HCT116 (cell line): ENCODE results near the gene SPSB1. TPM values are rescaled to one million over a fixed set of nuclear protein-coding genes. Genes with fewer than 3 reads are reported as not detected.

ENCODE experiments used
- ATAC-seq: fragments of 200-7000 bp; cut with Tn5 transposase; 2 replicates; pipeline ENCODE4 v1.9.1; 2020; ENCODE audit warnings: mild to moderate bottlenecking, moderate library complexity
- BruUV-seq: library from RNA; stranded (reverse); fragments of 400-500 nt; replicated peaks from 2 replicates; lab custom pipeline; 2021; lab: Mats Ljungman, UMichigan
- CTCF ChIA-PET: fragments of 300-600 bp; sonication (Branson Sonifier 250); formaldehyde crosslinking; loops from one replicate; lab custom pipeline; 2021; ENCODE audit warnings: antibody characterized with exemption; lab: Charles Lee
- POLR2A ChIA-PET: fragments of 300-600, 350-600 bp; sonication (Branson Sonifier 250); formaldehyde crosslinking; loops from one replicate; lab custom pipeline; 2021; ENCODE audit warnings: antibody characterized with exemption; lab: Charles Lee
- RAD21 ChIA-PET, 2 experiments: fragments of 300-600 bp; sonication (Branson Sonifier 250); formaldehyde crosslinking; loops; one replicate each; lab custom pipeline; 2023; ENCODE audit warnings: low total read pairs in 2 of 2; ENCODE audit not compliant: uncharacterized antibody in 2 of 2, unreplicated experiment in 2 of 2, low non-redundant PET in 1 of 2; lab: Charles Lee
- DNase-seq: peaks from one replicate; pipeline ENCODE4 v3.0.0-alpha.2; 2010; ENCODE audit warnings: low read depth, low spot score
- H2AFZ ChIP-seq: fragments of 200-600 bp; shearing (Covaris generic), sonication (generic); 2 replicates; pipeline ENCODE4 v1.6.1; 2017; ENCODE audit warnings: low read depth, mixed run types, mixed read lengths, antibody characterized with exemption, low read length; ENCODE audit not compliant: poor library complexity, severe bottlenecking
- H3K27ac ChIP-seq: 2 replicates; pipeline ENCODE4 v1.5.1; 2012; ENCODE audit warnings: low read depth, low read length
- H3K27me3 ChIP-seq: fragments of 200-600 bp; sonication (generic); 2 replicates; pipeline ENCODE4 v1.6.1; 2016; ENCODE audit warnings: mixed run types, low read length, mixed read lengths; ENCODE audit not compliant: insufficient read depth
- H3K36me3 ChIP-seq, 2 experiments: fragments of 200-500 bp in 1 of 2; fragments of 200-600 bp in 1 of 2; sonication (Bioruptor generic) in 1 of 2; sonication (generic) in 1 of 2; 2 replicates each; pipeline versions ENCODE4 v1.5.1 to v1.6.1; 2014 to 2016; ENCODE audit warnings: low read length in 2 of 2, inconsistent platforms in 1 of 2, mixed read lengths in 1 of 2, mixed run types in 1 of 2; ENCODE audit not compliant: insufficient read depth in 2 of 2, control insufficient read depth in 1 of 2
- H3K4me1 ChIP-seq, 2 experiments: fragments of 200-600 bp in 1 of 2; sonication (generic) in 1 of 2; 2 replicates each; pipeline versions ENCODE4 v1.5.1 to v1.6.1; 2012 to 2017; ENCODE audit warnings: low read length in 2 of 2, inconsistent platforms in 1 of 2, mild to moderate bottlenecking in 1 of 2, mixed read lengths in 1 of 2, mixed run types in 1 of 2, moderate library complexity in 1 of 2; ENCODE audit not compliant: insufficient read depth in 2 of 2, control insufficient read depth in 1 of 2
- H3K4me2 ChIP-seq: fragments of 200-600 bp; sonication (generic); 2 replicates; pipeline ENCODE4 v1.6.1; 2017; ENCODE audit warnings: mixed run types, low read length, mixed read lengths
- H3K4me3 ChIP-seq, 2 experiments: fragments of 200-600 bp in 1 of 2; sonication (generic) in 1 of 2; replicated peaks in 1 of 2; 2 replicates each; pipeline ENCODE4 v1.5.1; 2011 to 2016; ENCODE audit warnings: low read length in 2 of 2, control low read depth in 1 of 2, low read depth in 1 of 2, mild to moderate bottlenecking in 1 of 2, mixed read lengths in 1 of 2, mixed run types in 1 of 2
- H3K79me2 ChIP-seq: fragments of 200-600 bp; sonication (generic); 2 replicates; pipeline ENCODE4 v1.6.1; 2017; ENCODE audit warnings: mild to moderate bottlenecking, mixed run types, low read length, moderate library complexity, mixed read lengths; ENCODE audit not compliant: insufficient read depth
- H3K9ac ChIP-seq: fragments of 200-600 bp; sonication (generic); 2 replicates; pipeline ENCODE4 v1.6.1; 2016; ENCODE audit warnings: low read length, mixed read lengths
- H3K9me2 ChIP-seq: fragments of 200-600 bp; sonication (generic), shearing (Covaris generic); 2 replicates; pipeline ENCODE4 v1.6.1; 2017; ENCODE audit warnings: mixed run types, mild to moderate bottlenecking, moderate library complexity; ENCODE audit not compliant: insufficient read depth
- H3K9me3 ChIP-seq, 2 experiments: fragments of 200-500 bp in 1 of 2; fragments of 200-600 bp in 1 of 2; sonication (Bioruptor generic) in 1 of 2; sonication (generic) in 1 of 2; 2 replicates each; pipeline ENCODE4 v1.6.1; 2014 to 2017; ENCODE audit warnings: low read length in 2 of 2, mixed read lengths in 2 of 2, inconsistent platforms in 1 of 2, low read depth in 1 of 2, mild to moderate bottlenecking in 1 of 2, mixed run types in 1 of 2, moderate library complexity in 1 of 2; ENCODE audit not compliant: control insufficient read depth in 1 of 2, insufficient read depth in 1 of 2
- H4K20me1 ChIP-seq: fragments of 200-600 bp; sonication (generic), shearing (Covaris generic); 2 replicates; pipeline ENCODE4 v1.6.1; 2017; ENCODE audit warnings: mixed run types, mild to moderate bottlenecking, moderate library complexity; ENCODE audit not compliant: insufficient read depth
- CBX3 ChIP-seq: IDR thresholded peaks from 2 replicates; pipeline ENCODE4 v1.6.1; 2012; ENCODE audit warnings: low read depth
- CEBPB ChIP-seq: IDR thresholded peaks from 2 replicates; pipeline ENCODE4 v1.6.1; 2012; ENCODE audit warnings: low read depth
- EGR1 ChIP-seq: IDR thresholded peaks from 2 replicates; pipeline ENCODE4 v1.6.1; 2012; ENCODE audit warnings: low read depth
- EZH2 ChIP-seq: fragments of 200-600 bp; sonication (generic); IDR thresholded peaks from 2 replicates; pipeline ENCODE4 v1.6.1; 2017; ENCODE audit warnings: antibody characterized with exemption, mixed run types
- FOSL1 ChIP-seq: IDR thresholded peaks from 2 replicates; pipeline ENCODE4 v1.6.1; 2012; ENCODE audit warnings: low read depth
- JUND ChIP-seq: IDR thresholded peaks from 2 replicates; pipeline ENCODE4 v1.6.1; 2012
- POLR2AphosphoS5 ChIP-seq: IDR thresholded peaks from 2 replicates; pipeline ENCODE4 v1.6.1; 2011; ENCODE audit warnings: mild to moderate bottlenecking, low read depth, low read length, moderate library complexity
- SP1 ChIP-seq: IDR thresholded peaks from 2 replicates; pipeline ENCODE4 v1.6.1; 2012; ENCODE audit warnings: low read depth
- SRF ChIP-seq: IDR thresholded peaks from 2 replicates; pipeline ENCODE4 v1.6.1; 2012; ENCODE audit warnings: low read depth
- TCF7L2 ChIP-seq: IDR thresholded peaks from 2 replicates; pipeline ENCODE4 v1.7.0; 2011; ENCODE audit warnings: borderline replicate concordance, inconsistent platforms; ENCODE audit not compliant: insufficient read depth, insufficient read length; ENCODE audit errors: extremely low read depth
- ZFX ChIP-seq: fragments of 450-650 bp; IDR thresholded peaks from 2 replicates; pipeline ENCODE4 v1.6.1; 2017
- ZNF274 ChIP-seq: fragments of 200-500 bp; sonication (Bioruptor generic); IDR thresholded peaks from 2 replicates; pipeline ENCODE4 v1.6.1; 2014; ENCODE audit warnings: mild to moderate bottlenecking, low read depth, low read length, inconsistent platforms
- intact Hi-C: fragments of 100-400 bp; cut with micrococcal nuclease; formaldehyde crosslinking; loops from 2 replicates; pipeline ENCODE4 v1.10.0; 2022
- total RNA-seq: library from RNA; stranded (reverse); gene quantifications from one replicate; pipeline ENCODE4 v1.2.1, GENCODE V29; 2021; ENCODE audit not compliant: unreplicated experiment
- TF ChIP-seq, protein P1 (sequence below): IDR thresholded peaks from 2 replicates; pipeline ENCODE4 v1.6.1; 2012

Gene SPSB1
- total RNA-seq, 1 experiment from 2014 or later, result 10.8 TPM

DNA sequence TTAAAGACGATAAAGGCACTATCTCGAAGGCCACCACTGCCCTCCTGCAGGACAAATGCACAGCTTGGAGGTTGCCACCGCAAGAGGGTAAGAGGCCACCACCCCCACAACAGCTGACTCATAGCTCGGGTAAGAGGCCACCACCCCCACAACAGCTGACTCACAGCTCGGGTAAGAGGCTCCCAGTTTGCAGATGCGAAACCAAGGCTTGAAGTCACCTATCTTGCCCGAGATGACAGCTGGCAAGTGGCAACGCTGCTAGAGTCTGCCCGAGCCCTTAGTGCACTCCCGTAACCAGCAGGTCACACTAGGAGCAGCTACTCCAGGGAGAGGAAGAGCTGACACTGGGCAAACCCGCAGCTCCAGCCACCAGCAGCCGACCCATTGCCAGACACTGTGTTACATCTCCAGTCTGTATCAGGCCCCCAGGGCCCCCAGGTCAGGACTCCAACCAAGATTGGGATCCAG is 17.1 kb upstream of the SPSB1 start:
- H3K27ac ChIP-seq, result no peak overlapping the region; the same call in 1 of the 2 replicates
- ChIA-PET RAD21 (no interaction called here), POLR2A (no interaction called here), CTCF (interaction anchor here (1.0 to 1.3 kb wide), 3 partner anchors 9 to 215 kb away, joined by 7 to 8 read pairs (median 8); no protein-coding TSS in a partner anchor)
- no peaks in the 10 kb centered on the region for H3K9me3 ChIP-seq
- ATAC-seq (peak; percentile 71), DNase-seq (peak; percentile 42)
- H3K4me2 ChIP-seq, result peak overlapping the region; percentile 59
- peak; percentile 42; the same call in 1 of the 2 replicates for TF ChIP-seq POLR2AphosphoS5
- no peak for TF ChIP-seq CEBPB
- TF ChIP-seq EZH2, result no peak
- TF ChIP-seq SP1, result peak; percentile 65
- peak; percentile 79 for TF ChIP-seq FOSL1
- TF ChIP-seq JUND, result peak; percentile 77
- peak; percentile 97 for TF ChIP-seq EGR1
- TF ChIP-seq, protein P1, sequence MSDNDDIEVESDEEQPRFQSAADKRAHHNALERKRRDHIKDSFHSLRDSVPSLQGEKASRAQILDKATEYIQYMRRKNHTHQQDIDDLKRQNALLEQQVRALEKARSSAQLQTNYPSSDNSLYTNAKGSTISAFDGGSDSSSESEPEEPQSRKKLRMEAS, result peak; percentile 53; the same call in 1 of the 2 replicates
- no peak overlapping the region for H3K9ac ChIP-seq
- H3K4me1 ChIP-seq, result peaks cover 33 to 43% of the 10 kb centered on the region in 2 experiments; a peak in 3 of 4 replicates
- intact Hi-C loops, result no loop called here
- H3K36me3 ChIP-seq, result no peaks in the 10 kb centered on the region
- no peaks in the 10 kb centered on the region for H3K27me3 ChIP-seq
- H4K20me1 ChIP-seq, result no peaks in the 10 kb centered on the region
- H2AFZ ChIP-seq, result no peak overlapping the region
- no TSS peak for BruUV-seq
- no peaks in the 10 kb centered on the region for H3K9me2 ChIP-seq
- no peaks in the 10 kb centered on the region for H3K79me2 ChIP-seq
- peak overlapping the region in 1 of 2 experiments; percentile 26; a peak in 1 of 4 replicates for H3K4me3 ChIP-seq

DNA sequence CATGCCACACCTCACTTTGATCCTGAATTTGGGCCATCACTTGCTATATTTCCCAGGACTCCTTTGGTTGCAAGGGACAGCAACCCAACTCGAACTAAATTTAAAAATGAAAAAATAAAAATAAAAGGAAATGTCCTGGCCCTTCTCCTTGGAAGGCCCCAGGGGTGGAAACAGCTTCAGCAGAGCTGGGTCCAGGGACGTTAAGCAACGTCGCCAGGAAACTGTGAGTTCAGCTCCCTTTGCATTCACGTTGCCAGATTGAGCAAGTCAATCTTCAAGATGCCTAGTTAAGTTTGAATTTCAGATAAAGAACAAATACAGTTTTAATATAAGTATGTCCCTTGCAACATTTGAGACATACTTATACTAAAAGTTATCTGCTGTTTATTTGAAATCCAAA is 14.6 kb upstream of the SPSB1 start:
- H3K36me3 ChIP-seq, result no peaks in the 10 kb centered on the region
- no peak for ATAC-seq
- DNase-seq, result no peak
- POLR2A ChIA-PET, result no interaction called here
- CTCF ChIA-PET, result interaction anchor here (0.9 to 1.0 kb wide), 2 partner anchors 11 kb away, joined by 3 read pairs; no protein-coding TSS in a partner anchor
- no peaks in the 10 kb centered on the region for H3K9me2 ChIP-seq
- TF ChIP-seq ZFX (no peak), TCF7L2 (no peak), CBX3 (no peak), SRF (no peak), EZH2 (no peak), CEBPB (no peak), JUND (no peak), ZNF274 (no peak)
- H3K4me3 ChIP-seq, result no peak overlapping the region
- H3K9ac ChIP-seq, result no peak overlapping the region
- H3K4me1 ChIP-seq, result peaks cover 34 to 59% of the 10 kb centered on the region in 2 experiments; a peak in 3 of 4 replicates
- no peak overlapping the region for H3K4me2 ChIP-seq
- BruUV-seq, result no TSS peak
- RAD21 ChIA-PET, result no interaction called here
- no peaks in the 10 kb centered on the region for H4K20me1 ChIP-seq
- no peak overlapping the region for H3K27ac ChIP-seq
- no peaks in the 10 kb centered on the region for H3K9me3 ChIP-seq
- H2AFZ ChIP-seq, result no peak overlapping the region
- no peaks in the 10 kb centered on the region for H3K27me3 ChIP-seq
- intact Hi-C loops, result no loop called here
- H3K79me2 ChIP-seq, result no peaks in the 10 kb centered on the region
